ENCODE measurements around the gene VSIG10.
"Not testable (repeated sequence)": the region's sequence is repeated elsewhere in the genome, so short reads cannot be mapped to it uniquely, and the experiment has no call there.

The VSIG10 gene

GRCh38 chr12:118103201-118103600, 610 bp downstream of the VSIG10 start:
- peak; percentile 35 for DNase-seq

- DNase-seq, result no peak
Observed at GRCh38 chr12:118102609-118103008, 1.2 kb downstream of the VSIG10 start.

- DNase-seq, result no peak
Observed at GRCh38 chr12:118102070-118102469, 1.7 kb downstream of the VSIG10 start.

GRCh38 chr12:118101051-118101450, 2.8 kb downstream of the VSIG10 start:
- DNase-seq, result no peak

- no peak for DNase-seq
Observed at GRCh38 chr12:118098911-118099671, 4.7 kb downstream of the VSIG10 start.

GRCh38 chr12:118098401-118098800, 5.4 kb downstream of the VSIG10 start:
- no peak for DNase-seq

- DNase-seq, result no peak
Observed at GRCh38 chr12:118094039-118094438, 9.8 kb downstream of the VSIG10 start.

- no peak for DNase-seq
Observed at GRCh38 chr12:118089782-118090181, 14.0 kb downstream of the VSIG10 start.

GRCh38 chr12:118082161-118082560, 21.6 kb downstream of the VSIG10 start:
- no peak for DNase-seq

GRCh38 chr12:118081521-118081920, 22.3 kb downstream of the VSIG10 start:
- DNase-seq, result not testable (repeated sequence)

- no peak for DNase-seq
Observed at GRCh38 chr12:118073768-118074167, 30.0 kb downstream of the VSIG10 start.

GRCh38 chr12:118070650-118071049, 33.2 kb downstream of the VSIG10 start:
- DNase-seq, result no peak

GRCh38 chr12:118068445-118068844, 35.4 kb downstream of the VSIG10 start:
- DNase-seq, result no peak

GRCh38 chr12:118065380-118065779, 38.4 kb downstream of the VSIG10 start:
- no peak for DNase-seq

- DNase-seq, result no peak
Observed at GRCh38 chr12:118064608-118065007, 39.2 kb downstream of the VSIG10 start.

GRCh38 chr12:118063576-118064391, 40.0 kb downstream of the VSIG10 start:
- DNase-seq, result no peak

GRCh38 chr12:118061873-118062843, 41.7 kb downstream of the VSIG10 start:
- peak; percentile 64 for DNase-seq

- peak; percentile 34 for DNase-seq
Observed at GRCh38 chr12:118061011-118061872, 42.6 kb downstream of the VSIG10 start, which contains the start of gene WSB2. WSB2 (minus strand) TSS chr12:118061179; CDS start chr12:118061048, 131 bp downstream.

- DNase-seq, result no peak
Observed at GRCh38 chr12:118060301-118061010, 43.4 kb downstream of the VSIG10 start.

- DNase-seq, result no peak
Observed at GRCh38 chr12:118059341-118060191, 44.2 kb downstream of the VSIG10 start.
